Thyroid gland (tissue), 4 donors: ENCODE results near the gene CDK15.

ENCODE experiments used
- CTCF ChIP-seq, 6 experiments: fragments of 200-600 bp in 3 of 6; fragments of 450-650 bp in 3 of 6; sonication (generic) in 3 of 6; IDR thresholded peaks; one replicate each; pipeline ENCODE4 v1.5.1; 2016 to 2019; ENCODE audit warnings: antibody characterized with exemption in 6 of 6, mild to moderate bottlenecking in 2 of 6, inconsistent platforms in 1 of 6, moderate library complexity in 1 of 6
- POLR2A ChIP-seq, 2 donors: fragments of 450-650 bp; IDR thresholded peaks; one replicate each; pipeline ENCODE4 v1.6.1; 2017; ENCODE audit warnings: antibody characterized with exemption in 2 of 2, mild to moderate bottlenecking in 2 of 2, moderate library complexity in 1 of 2

GRCh38 chr2:201891676-201892075, 85.3 kb downstream of the CDK15 start:
- TF ChIP-seq CTCF (IDR thresholded peaks at IDR 0.05): no peak
- no peak for TF ChIP-seq POLR2A (IDR thresholded peaks at IDR 0.05)
